ENCODE data around the gene ETNK2.

Gene ETNK2

GRCh38 chr1:204147406-204148383, 4.1 kb downstream of the ETNK2 start:
- no peak for DNase-seq (ENCODE audit: low spot score)

GRCh38 chr1:204146965-204147364, 4.9 kb downstream of the ETNK2 start:
- no peak for DNase-seq (ENCODE audit: low spot score)

GRCh38 chr1:204146309-204146708, 5.5 kb downstream of the ETNK2 start:
- no peak for DNase-seq (ENCODE audit: low spot score)

GRCh38 chr1:204145033-204145504, 6.8 kb downstream of the ETNK2 start:
- no peak for DNase-seq (ENCODE audit: low spot score)

GRCh38 chr1:204143276-204144041, 8.4 kb downstream of the ETNK2 start:
- no peak for DNase-seq (ENCODE audit: low spot score)

- DNase-seq (ENCODE audit: low spot score) = no peak
Observed at GRCh38 chr1:204142032-204142974, 9.5 kb downstream of the ETNK2 start.

GRCh38 chr1:204141131-204141530, 10.7 kb downstream of the ETNK2 start:
- no peak for DNase-seq (ENCODE audit: low spot score)

GRCh38 chr1:204139952-204140351, 11.9 kb downstream of the ETNK2 start:
- DNase-seq (ENCODE audit: low spot score) = no peak

- DNase-seq (ENCODE audit: low spot score) = no peak
Observed at GRCh38 chr1:204139088-204139487, 12.8 kb downstream of the ETNK2 start.

- DNase-seq (ENCODE audit: low spot score) = no peak
Observed at GRCh38 chr1:204136814-204137213, 15.0 kb downstream of the ETNK2 start.

- DNase-seq (ENCODE audit: low spot score) = no peak
Observed at GRCh38 chr1:204134103-204134502, 17.7 kb downstream of the ETNK2 start.

GRCh38 chr1:204132718-204133117, 19.1 kb downstream of the ETNK2 start:
- DNase-seq (ENCODE audit: low spot score) = no peak

- DNase-seq (ENCODE audit: low spot score) = no peak
Observed at GRCh38 chr1:204131978-204132377, 19.9 kb downstream of the ETNK2 start.

- peak; percentile 87 for DNase-seq (ENCODE audit: low spot score)
Observed at GRCh38 chr1:204130981-204131892, 20.6 kb downstream of the ETNK2 start.

- no peak for DNase-seq (ENCODE audit: low spot score)
Observed at GRCh38 chr1:204130178-204130577, 21.7 kb downstream of the ETNK2 start.

- peak; percentile 90 for DNase-seq (ENCODE audit: low spot score)
Observed at GRCh38 chr1:204128964-204129896, 22.6 kb downstream of the ETNK2 start.

GRCh38 chr1:204128464-204128963, 23.3 kb downstream of the ETNK2 start:
- no peak for DNase-seq (ENCODE audit: low spot score)

- peak; percentile 90 for DNase-seq (ENCODE audit: low spot score)
Observed at GRCh38 chr1:204127597-204128242, 24.1 kb downstream of the ETNK2 start.

GRCh38 chr1:204126956-204127355, 24.9 kb downstream of the ETNK2 start:
- no peak for DNase-seq (ENCODE audit: low spot score)
